ENCODE results near the gene FANCE.

Gene FANCE

GRCh38 chr6:35468980-35469750 lies 17.0 kb downstream of the FANCE start:
- DNase-seq, result no peak

- DNase-seq, result no peak
Measured at GRCh38 chr6:35469751-35470662, 17.9 kb downstream of the FANCE start.

- no peak for DNase-seq
Measured at GRCh38 chr6:35470663-35471120, 18.6 kb downstream of the FANCE start.

GRCh38 chr6:35471836-35472345 lies 19.8 kb downstream of the FANCE start:
- DNase-seq, result no peak

GRCh38 chr6:35473075-35473849 lies 21.1 kb downstream of the FANCE start:
- no peak for DNase-seq

GRCh38 chr6:35473850-35474130 lies 21.7 kb downstream of the FANCE start:
- no peak for DNase-seq

GRCh38 chr6:35474131-35474941 lies 22.2 kb downstream of the FANCE start:
- DNase-seq, result no peak

- no peak for DNase-seq
Measured at GRCh38 chr6:35474942-35475570, 22.9 kb downstream of the FANCE start.

- DNase-seq, result no peak
Measured at GRCh38 chr6:35475573-35475972, 23.4 kb downstream of the FANCE start.

- no peak for DNase-seq
Measured at GRCh38 chr6:35476004-35476403, 23.9 kb downstream of the FANCE start.

GRCh38 chr6:35477028-35477427 lies 24.9 kb downstream of the FANCE start:
- no peak for DNase-seq

GRCh38 chr6:35477551-35478179 lies 25.5 kb downstream of the FANCE start:
- no peak for DNase-seq

GRCh38 chr6:35478259-35478658 lies 26.1 kb downstream of the FANCE start:
- DNase-seq, result no peak

GRCh38 chr6:35480176-35480575 lies 28.0 kb downstream of the FANCE start:
- DNase-seq, result no peak

GRCh38 chr6:35481226-35481625 lies 29.1 kb downstream of the FANCE start:
- DNase-seq, result no peak

- DNase-seq, result no peak
Measured at GRCh38 chr6:35483062-35483461, 30.9 kb downstream of the FANCE start.

- no peak for DNase-seq
Measured at GRCh38 chr6:35483490-35483889, 31.4 kb downstream of the FANCE start.

GRCh38 chr6:35483893-35484645 lies 31.9 kb downstream of the FANCE start:
- no peak for DNase-seq

- no peak for DNase-seq
Measured at GRCh38 chr6:35484921-35485392, 32.8 kb downstream of the FANCE start.

GRCh38 chr6:35485402-35485877 lies 33.3 kb downstream of the FANCE start:
- no peak for DNase-seq

All from KG1 (cell line).